GM19238 (cell line): ENCODE measurements around the gene PMEL.
"Not testable (repeated sequence)": the region's sequence is repeated elsewhere in the genome, so short reads cannot be mapped to it uniquely, and the experiment has no call there.

Experiments
- DNase-seq: peaks from one replicate; pipeline ENCODE4 v3.0.0; 2011; ENCODE audit warnings: low spot score; ENCODE audit not compliant: insufficient read length

PMEL gene

DNA sequence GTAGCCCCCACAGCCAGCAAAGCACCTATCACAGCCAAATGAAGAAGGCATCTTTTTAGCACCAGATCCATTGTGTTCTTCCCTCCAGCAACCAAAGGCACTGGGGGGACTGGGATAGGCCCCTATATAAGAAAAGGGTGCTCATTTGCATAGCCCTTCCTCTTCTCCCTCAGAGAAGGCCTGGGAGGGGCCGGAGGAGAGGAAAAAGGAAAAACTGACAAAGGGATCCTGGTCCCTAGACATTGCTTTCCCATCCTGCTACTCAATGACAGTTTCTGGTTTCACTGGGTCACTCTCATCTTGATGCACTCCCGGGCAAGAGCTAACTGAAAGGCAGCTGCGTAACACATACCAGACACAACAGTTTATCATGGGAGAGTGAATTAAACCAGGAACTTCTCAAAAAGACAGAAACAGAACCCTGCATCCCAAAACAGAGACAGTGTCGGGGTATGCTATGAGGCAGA lies at the start of gene PMEL:
Gene PMEL, minus strand, starts transcription at position 102 of the 467 bp plus-strand sequence. Its CDS starts 31 bp downstream, at position 71.
- DNase-seq: no peak

DNA sequence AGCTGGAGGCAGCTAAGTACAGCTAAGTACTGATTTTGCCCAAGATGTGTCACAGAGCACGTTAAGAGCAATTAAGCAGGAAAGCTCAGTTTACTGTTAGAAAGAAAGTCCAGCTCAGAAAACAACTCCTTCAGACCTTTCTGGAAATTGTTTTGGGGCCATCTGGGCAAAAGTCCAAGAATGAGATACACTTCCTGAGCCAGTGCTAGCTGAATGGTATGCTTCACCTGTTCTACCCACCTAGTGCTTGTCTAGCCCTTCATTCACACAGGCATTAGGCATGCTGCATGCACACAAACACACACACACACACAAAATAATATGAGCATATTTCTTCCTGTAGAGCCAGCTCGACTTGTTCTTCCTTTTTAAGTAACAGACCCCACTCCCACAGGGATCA lies 48.4 kb upstream of the PMEL start:
- DNase-seq: no peak

DNA sequence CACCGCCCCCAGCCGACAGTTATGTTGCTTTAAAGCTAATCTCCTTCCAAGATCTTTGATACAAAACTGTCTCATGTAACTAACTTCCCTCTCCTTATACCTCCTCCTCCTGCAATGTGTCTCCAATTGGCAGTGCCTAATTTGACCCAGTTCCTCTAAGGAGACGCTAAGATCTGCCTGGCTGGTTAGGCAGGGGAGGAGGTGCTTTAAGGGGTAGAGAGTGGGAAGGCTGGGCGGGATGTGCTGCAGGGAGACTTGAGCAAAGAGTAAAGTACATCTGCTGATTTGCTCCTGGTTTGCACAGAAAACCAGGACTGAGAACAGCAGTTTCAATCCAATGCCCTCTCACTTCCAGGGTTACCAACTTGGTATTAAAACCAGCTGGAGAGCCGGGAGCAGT lies 47.6 kb upstream of the PMEL start:
- DNase-seq: no peak

DNA sequence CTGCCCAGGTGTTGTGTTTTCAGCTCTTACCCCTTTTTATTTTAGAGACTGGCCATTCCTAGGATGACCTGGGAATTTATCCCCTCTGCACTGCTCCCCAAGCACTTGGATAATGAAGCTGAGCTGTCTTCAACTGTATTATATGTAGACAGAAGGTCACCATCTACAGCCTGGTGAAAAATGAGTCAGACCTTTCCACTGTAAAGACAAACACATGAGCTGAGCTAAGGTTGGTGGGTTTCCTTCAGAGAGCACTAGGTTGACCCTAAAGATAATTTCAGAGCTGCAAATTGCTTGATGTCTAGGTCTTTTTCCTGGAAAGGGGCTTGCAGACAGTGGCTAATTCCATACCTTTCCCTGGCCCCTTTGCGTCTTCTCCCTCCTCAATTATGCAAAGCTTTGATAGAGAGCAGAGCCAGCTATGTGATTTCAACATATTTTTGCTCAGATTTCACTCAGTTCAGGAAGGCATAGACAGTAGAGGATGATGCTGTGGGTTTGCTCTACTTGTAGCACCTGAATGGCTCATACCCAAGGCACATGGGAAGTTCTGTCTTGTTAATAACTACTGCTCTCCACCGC lies 45.8 kb upstream of the PMEL start:
- no peak for DNase-seq

DNA sequence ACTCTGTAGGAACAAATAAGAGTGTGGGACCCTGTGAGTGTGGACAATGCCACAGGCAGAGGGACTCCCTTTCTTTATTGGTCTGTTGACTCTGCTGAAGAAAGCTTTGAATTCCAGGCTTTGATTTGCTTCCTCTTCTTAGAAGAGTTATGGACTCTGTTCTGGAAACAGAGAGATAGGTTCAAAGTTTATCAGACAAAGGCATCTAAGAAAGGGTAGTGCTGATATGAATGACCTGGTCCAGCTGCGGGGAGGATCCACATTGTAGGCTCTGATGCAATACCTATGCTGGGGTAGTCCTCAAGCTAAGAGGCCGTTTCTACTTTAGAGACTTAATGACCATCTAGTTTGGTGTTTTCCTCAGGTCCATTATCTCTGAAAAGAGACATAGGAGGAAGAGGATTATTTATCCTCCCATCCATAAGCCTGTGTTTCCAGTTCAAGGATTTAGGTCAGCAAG lies 44.3 kb upstream of the PMEL start:
- DNase-seq: no peak

DNA sequence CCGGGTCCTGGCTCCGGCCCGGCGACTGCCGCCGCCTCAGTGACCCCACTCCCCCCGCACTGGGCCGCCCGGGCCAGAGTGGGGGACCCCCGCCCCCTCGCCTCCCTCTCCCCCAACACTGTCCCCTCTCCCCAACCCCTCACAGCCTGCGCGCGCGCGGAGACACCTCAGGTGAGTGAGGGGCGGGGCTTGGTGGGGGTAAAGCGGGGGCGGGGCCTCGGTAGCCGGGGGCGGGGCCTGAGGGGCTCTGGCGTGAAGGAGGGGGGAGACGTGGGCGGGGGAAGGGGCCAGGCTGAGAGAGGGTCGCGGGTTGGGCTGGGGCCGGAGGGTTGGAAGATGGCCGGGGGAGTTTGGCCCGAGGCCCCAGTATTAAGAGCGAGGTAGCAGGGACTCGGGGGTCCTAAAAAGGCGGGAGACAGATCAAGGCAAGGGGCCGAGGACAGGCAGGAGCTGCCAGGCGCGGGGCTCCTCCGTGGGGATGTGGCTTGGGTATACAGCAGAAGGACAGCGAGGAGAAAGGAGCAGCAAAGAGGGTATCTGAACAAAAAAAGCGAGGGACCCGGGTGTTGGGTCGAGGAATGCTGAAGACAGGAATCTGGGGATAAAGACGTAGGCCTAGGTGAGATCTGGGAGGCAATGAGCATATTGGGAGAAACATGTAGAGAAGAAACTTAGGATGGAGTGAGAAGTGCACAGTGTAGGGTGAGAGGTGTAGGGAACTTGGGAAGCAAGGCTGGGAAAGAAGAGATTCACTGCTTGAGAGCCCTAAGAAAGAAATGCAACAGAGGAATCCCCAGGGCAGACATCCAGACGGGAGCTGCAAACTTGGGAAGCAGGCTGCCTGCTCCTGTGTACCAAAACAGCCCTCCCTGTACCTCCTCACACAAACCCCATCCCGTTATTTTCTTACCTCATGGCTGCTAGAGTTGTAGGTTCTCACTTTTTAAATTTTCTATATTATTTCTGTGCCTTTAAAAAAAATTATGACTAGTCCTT lies 42.0 kb upstream of the PMEL start:
- DNase-seq: peak; percentile 81

DNA sequence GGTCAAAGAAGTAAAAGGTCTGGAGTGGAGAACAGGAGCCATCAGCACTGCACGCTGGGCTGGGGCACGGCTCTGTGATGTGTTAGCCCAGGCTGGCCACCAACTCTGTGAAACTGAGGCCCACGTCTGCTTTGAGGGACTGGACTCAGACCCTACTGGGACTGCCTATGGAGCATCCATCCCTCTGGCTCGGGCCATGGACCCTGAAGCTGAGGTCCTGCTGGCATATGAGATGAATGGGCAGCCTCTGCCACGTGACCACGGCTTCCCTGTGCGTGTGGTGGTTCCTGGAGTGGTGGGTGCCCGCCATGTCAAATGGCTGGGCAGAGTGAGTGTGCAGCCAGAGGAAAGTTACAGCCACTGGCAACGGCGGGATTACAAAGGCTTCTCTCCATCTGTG lies 38.4 kb upstream of the PMEL start:
- no peak for DNase-seq

DNA sequence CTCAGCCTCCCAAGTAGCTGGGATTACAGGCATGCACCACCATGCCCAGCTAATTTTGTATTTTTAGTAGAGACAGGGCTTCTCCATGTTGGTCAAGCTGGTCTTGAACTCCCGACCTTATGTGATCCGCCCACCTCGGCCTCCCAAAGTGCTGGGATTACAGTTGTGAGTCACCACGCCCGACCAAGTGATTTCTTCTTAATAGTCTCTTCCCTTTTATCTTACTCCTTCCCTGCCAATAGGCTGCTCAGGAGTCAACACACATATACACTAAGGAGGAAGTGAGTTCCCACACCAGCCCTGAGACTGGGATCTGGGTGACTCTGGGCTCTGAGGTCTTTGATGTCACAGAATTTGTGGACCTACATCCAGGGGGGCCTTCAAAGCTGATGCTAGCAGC lies 37.5 kb upstream of the PMEL start:
- DNase-seq: not testable (repeated sequence)

DNA sequence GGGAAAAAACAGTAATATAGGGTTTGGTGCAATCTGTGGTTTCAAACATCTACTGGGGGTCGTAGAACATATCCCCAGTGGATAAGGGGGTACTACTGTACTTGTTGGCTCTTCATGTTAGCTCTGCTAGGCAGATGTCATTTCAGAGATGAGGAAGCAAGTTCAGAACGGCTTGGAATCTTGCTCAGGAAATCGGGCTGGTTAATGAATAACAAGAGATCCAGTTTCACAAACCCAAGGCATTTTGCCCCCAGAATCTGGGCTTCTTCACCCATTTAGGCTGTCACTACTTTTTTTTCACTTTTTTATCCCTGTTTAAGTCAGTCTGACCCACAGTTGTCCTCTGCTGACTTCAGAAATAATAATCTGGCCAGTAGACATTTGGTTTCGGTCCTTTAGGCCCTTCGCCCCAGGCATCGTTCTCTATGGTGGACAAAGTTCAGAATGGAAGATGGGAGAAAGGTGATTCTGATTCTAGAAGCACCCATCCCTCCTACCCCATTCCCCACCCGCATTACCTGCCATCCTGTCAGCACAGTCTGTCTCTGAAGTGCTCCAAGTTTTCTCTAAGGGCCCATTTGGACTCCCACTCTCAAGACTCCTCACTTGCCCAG lies 35.8 kb upstream of the PMEL start:
- no peak for DNase-seq

DNA sequence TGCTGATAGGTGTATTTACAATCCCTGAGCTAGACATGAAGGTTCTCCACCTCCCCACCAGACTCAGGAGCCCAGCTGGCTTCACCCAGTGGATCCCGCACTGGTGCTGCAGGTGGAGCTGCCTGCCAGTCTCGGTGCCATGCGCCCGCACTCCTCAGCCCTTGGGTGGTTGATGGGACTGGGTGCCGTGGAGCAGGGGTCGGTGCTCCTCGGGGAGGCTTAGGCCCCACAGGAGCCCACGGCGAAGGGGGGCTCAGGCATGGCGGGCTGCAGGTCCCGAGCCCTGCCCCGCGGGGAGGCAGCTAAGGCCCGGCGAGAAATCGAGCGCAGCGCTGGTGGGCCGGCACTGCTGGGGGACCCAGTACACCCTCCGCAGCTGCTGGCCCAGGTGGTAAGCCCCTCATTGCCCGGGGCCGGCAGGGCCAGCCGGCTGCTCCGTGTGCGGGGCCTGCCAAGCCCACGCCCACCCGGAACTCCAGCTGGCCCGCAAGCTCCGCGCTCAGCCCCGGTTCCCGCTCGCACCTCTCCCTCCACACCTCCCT lies 34.2 kb upstream of the PMEL start:
- DNase-seq: not testable (repeated sequence)

DNA sequence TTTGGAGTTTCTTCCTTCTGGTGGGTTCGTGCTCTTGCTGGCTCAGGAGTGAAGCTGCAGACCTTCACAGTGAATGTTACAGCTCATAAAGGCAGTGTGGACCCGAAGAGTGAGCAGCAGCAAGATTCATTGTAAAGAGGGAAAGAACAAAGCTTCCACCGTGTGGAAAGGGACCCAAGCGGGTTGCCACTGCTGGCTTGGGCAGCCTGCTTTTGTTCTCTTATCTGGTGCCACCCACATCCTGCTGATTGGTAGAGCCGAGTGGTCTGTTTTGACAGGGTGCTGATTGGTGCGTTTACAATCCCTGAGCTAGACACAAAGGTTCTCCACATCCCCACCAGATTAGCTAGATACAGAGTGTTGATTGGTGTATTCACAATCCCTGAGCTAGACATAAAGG lies 33.7 kb upstream of the PMEL start:
- DNase-seq: not testable (repeated sequence)

DNA sequence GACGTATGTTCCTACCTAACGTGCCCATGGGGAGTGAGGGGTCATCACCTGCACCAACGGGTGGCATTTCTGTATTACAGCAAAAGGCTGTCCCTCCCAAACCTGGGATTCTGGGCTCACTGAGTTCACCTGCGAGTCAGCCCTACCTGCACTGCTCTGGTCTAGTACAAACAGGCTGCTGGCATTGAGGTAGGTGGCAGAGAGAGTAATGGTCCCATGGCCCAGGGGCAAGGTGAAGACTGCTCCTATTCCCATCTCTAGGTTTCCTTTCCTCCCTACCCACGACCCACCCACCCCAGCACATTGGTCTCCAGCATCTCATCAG lies 31.7 kb upstream of the PMEL start:
- no peak for DNase-seq

DNA sequence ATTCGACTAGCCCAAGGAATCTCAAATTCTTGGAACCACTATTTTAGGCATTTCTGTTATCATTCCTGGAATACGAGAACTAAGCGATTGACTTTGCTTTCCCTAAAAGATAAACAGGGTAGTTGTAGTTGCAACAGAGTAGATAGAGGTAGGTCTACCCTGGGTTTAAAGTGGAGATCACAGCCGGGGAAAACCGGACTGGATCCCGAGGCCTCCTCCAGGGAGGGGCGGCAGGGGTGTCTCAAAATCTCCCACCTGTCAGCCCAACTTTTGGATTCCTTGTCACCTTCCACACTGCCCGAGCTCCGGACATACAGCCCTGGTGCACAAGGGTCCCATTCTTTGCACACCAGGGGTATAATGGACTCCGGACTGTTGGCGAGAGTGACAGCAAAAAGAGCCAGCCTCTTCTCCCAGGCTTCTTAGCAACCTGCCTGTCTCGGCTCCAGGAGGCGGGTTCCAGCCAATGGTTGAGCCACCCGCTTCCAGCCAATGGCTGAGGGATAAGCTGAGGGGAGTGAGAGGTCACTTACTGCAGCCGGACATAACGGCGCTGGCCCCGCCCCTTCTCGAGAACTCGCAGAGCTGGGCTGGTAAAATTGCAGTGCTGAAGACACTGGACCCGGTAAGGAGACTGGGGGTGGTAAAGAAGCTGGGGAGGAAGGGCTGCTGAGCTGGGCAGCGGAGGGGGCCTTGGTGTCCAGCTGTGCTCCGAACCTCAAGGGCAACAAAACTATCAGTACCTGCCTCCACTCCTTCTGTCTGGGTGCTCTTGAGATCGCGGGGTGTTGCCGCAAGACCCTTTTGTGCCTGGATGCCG lies 31.1 kb upstream of the PMEL start, which contains the start of gene SUOX:
Gene SUOX, plus strand, starts transcription at position 562 of the 820 bp plus-strand sequence. CDS start 4,946 bp downstream, outside the sequence.
- DNase-seq: peak; percentile 99

DNA sequence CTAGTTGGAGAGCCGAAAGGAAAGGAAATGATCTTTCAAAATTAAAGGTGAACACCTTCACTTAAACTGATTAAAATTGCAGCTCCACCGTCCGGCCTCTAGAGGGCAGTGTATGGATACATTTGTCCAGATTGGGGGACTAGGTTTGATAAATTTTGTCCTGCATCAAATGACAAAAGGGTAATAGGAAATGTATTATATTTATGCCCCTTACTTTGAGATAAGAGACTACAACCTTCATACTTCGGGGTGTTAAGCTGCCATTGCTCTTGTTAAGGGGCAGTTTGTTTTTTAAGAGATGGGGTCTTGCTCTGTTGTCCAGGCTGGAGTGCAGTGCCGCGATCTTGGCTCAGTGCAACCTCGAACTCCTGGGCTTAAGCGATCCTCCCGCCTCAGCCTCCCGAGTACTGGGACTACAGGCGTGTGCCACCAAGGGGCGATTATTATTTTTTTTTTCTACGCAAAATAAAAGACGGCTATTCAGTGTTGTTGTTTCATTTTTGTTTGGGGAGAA lies 30.4 kb upstream of the PMEL start:
- DNase-seq: peak; percentile 45

DNA sequence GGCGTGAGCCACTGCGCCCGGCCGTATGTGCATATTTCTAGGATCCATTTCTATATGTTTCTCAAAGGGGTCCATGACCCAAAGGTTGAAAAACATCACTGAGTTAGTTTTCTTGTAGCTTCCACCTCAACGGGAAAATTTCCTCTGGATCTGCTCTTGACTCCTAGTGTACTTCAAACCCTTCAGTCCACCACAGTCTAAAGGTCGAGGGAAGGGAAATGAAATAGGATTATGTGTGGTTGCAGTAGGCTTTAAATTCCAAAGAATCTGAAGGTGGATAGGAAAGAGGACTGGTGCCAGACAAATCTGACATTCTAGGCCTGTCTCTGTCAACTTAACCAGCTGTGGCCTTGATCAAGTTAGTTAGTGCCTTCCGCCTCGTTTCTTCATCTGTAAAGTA lies 29.5 kb upstream of the PMEL start:
- no peak for DNase-seq

DNA sequence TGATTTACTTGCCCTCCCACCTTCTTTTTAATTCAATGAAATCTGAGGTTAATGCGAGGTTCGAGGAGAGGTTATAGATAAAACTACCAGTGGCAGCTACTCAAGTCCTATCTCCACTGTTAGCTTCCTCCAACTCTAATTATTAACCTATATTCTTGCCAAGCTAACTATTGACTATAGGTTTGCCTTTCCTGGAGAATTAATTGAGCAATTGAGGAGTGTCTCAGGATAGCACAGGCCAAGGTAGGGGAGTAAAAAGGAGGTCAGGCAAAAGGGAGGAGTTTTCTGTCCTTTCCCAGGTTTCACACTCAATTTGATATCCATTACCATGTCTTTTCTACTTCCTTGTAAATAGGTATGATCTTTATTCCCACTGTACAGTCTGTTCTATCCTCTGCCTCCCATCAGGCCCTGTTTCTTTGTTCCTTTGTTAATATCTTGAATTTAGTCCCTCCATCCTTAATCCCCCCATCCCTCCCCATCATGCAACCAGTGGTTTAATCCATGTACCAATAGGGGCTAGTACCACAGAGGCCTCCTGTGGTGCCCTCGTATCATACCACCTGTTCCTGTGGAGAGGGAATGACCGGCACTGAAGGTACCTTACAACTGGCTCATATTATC lies 27.5 kb upstream of the PMEL start:
- no peak for DNase-seq

DNA sequence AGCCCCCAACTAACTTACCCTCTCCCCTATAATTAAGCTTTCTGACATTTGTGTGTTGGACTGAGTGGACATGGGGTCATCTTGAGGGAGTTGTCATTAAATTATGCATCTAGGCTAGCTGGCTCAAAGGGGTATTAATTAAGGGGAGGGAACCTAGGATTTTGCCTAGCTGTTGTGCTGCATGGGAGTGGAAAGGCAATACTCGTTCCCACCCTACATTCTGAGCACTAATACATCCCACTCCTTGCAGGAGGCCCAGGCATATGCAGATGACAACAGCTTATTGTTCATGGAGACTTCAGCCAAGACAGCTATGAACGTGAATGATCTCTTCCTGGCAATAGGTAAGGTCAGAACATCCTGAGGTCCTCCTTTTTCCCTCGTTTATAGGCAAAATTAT lies 25.3 kb upstream of the PMEL start:
- DNase-seq: no peak

DNA sequence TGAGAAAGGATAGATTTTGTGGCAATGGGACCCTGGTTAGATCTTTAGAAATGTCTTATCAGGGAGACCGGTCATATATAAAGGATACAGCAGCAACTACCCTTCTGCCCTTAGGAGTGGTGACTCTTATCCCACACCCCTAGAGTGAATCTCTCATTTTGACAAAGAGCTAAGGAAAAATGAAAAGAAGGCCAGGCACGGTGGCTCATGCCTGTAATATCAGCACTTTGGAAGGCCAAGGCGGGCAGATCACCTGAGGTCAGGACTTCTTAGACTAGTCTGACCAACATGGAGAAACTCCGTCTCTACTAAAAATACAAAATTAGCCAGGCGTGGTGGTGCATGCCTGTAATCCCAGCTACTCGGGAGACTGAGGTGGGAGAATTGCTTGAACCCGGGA lies 20.1 kb upstream of the PMEL start:
- not testable (repeated sequence) for DNase-seq

DNA sequence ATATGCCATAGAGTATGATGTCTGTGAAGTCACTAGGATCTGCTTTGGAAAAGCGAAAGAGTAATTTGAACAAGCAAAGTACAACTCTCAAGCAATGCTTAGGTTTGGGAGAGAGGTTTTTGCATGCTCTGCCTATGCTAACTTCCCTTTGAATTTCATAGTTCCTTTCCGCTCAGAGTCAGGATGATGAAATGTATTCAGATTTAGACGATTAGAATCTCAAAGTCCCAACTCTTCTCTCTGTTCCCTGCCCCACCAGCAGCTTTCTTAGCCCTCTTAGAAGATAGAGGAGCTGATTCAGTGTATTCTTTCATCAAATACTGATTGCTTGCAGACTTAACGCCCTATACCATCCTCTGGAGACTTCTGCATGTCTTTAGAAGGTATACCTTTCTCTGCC lies 19.5 kb upstream of the PMEL start:
- no peak for DNase-seq

DNA sequence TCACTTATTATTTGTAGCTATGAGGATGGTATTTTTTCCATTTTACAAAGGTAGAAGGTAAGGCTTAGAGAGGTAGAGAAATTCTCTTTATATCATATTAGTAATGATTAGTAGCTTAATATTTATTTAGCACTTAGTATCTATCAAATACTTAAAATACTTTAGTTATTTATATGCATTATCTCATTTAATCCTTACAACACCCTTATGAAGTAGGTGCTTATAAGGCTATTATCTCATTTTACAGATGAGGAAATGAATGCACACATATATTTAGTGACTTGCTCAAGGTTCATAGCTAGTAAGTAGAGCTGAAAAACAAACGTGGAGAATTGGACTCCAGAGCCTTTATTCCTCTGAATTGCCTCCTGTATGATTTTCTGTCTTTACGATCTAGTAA lies 19.0 kb upstream of the PMEL start:
- DNase-seq: no peak
